ENCODE measurements around the gene FHIP2A. TPM values are rescaled to one million over a fixed set of nuclear protein-coding genes. Genes with fewer than 3 reads are reported as not detected.
"Not testable (repeated sequence)": the region's sequence is repeated elsewhere in the genome, so short reads cannot be mapped to it uniquely, and the experiment has no call there.

The FHIP2A gene
- total and polyA plus RNA-seq, 4 donors, result 26.8 to 46.4 (median 27.6) TPM

GRCh38 chr10:114783686-114784085 is 37.9 kb upstream of the FHIP2A start:
- no peak overlapping the region for H3K4me3 ChIP-seq (ENCODE audit: low read depth, low read length)
- H3K27ac ChIP-seq (ENCODE audit: low read depth, low read length), result no peak overlapping the region
- H3K9me3 ChIP-seq (ENCODE audit: control insufficient read depth, insufficient read depth, low read length), result no peaks in the 10 kb centered on the region
- WGBS (ENCODE audit: insufficient coverage), result 58% methylated on average over 7 of the region's 7 CpGs
- H3K27me3 ChIP-seq (ENCODE audit: control insufficient read depth, insufficient read depth, low read length), result no peaks in the 10 kb centered on the region
- H3K36me3 ChIP-seq (ENCODE audit: control insufficient read depth, insufficient read depth, low read length), result no peaks in the 10 kb centered on the region
- no peaks in the 10 kb centered on the region for H3K4me1 ChIP-seq (ENCODE audit: control insufficient read depth, insufficient read depth, low read length)
- no peak for DNase-seq (ENCODE audit: low read depth in 4 of 6, low spot score in 6 of 6)

GRCh38 chr10:114786492-114786891 is 35.1 kb upstream of the FHIP2A start:
- not testable (repeated sequence) for H3K4me1 ChIP-seq (ENCODE audit: control insufficient read depth, insufficient read depth, low read length); H3K9me3 ChIP-seq (ENCODE audit: control insufficient read depth, insufficient read depth, low read length); H3K27me3 ChIP-seq (ENCODE audit: control insufficient read depth, insufficient read depth, low read length); H3K4me3 ChIP-seq (ENCODE audit: low read depth, low read length); H3K27ac ChIP-seq (ENCODE audit: low read depth, low read length); H3K36me3 ChIP-seq (ENCODE audit: control insufficient read depth, insufficient read depth, low read length)
- 63% methylated on average over 6 of the region's 9 CpGs for WGBS (ENCODE audit: insufficient coverage)
- peak in 2 of 6 donors; percentile 60 to 78 for DNase-seq (ENCODE audit: low read depth in 4 of 6, low spot score in 6 of 6)

- not testable (repeated sequence) for H3K4me3 ChIP-seq (ENCODE audit: low read depth, low read length)
- WGBS (ENCODE audit: insufficient coverage), result 98% methylated on average over 9 of the region's 30 CpGs
These were observed 34.4 kb upstream of the FHIP2A start for GRCh38 chr10:114787131-114787530.

GRCh38 chr10:114791768-114792167 is 29.8 kb upstream of the FHIP2A start:
- Histone ChIP-seq H3K27ac (ENCODE audit: low read depth, low read length) (no peak overlapping the region), H3K4me3 (ENCODE audit: low read depth, low read length) (no peak overlapping the region), H3K27me3 (ENCODE audit: control insufficient read depth, insufficient read depth, low read length) (no peaks in the 10 kb centered on the region), H3K9me3 (ENCODE audit: control insufficient read depth, insufficient read depth, low read length) (no peaks in the 10 kb centered on the region), H3K4me1 (ENCODE audit: control insufficient read depth, insufficient read depth, low read length) (no peaks in the 10 kb centered on the region), H3K36me3 (ENCODE audit: control insufficient read depth, insufficient read depth, low read length) (no peaks in the 10 kb centered on the region)
- no peak for DNase-seq (ENCODE audit: low read depth in 4 of 6, low spot score in 6 of 6)
- WGBS (ENCODE audit: insufficient coverage), result 100% methylated on average over 2 of the region's 3 CpGs

More at GRCh38 chr10:114787131-114787530, 34.4 kb upstream of the FHIP2A start:
- not testable (repeated sequence) for H3K27ac ChIP-seq (ENCODE audit: low read depth, low read length); DNase-seq (ENCODE audit: low read depth in 4 of 6, low spot score in 6 of 6); H3K4me1 ChIP-seq (ENCODE audit: control insufficient read depth, insufficient read depth, low read length); H3K36me3 ChIP-seq (ENCODE audit: control insufficient read depth, insufficient read depth, low read length); H3K9me3 ChIP-seq (ENCODE audit: control insufficient read depth, insufficient read depth, low read length); H3K27me3 ChIP-seq (ENCODE audit: control insufficient read depth, insufficient read depth, low read length)

GRCh38 chr10:114795039-114795438 is 26.5 kb upstream of the FHIP2A start:
- DNase-seq (ENCODE audit: low read depth in 4 of 6, low spot score in 6 of 6), result peak in 2 of 6 donors; percentile 17 to 26
- Histone ChIP-seq H3K4me1 (ENCODE audit: control insufficient read depth, insufficient read depth, low read length) (no peaks in the 10 kb centered on the region), H3K4me3 (ENCODE audit: low read depth, low read length) (no peak overlapping the region), H3K9me3 (ENCODE audit: control insufficient read depth, insufficient read depth, low read length) (no peaks in the 10 kb centered on the region), H3K36me3 (ENCODE audit: control insufficient read depth, insufficient read depth, low read length) (no peaks in the 10 kb centered on the region), H3K27me3 (ENCODE audit: control insufficient read depth, insufficient read depth, low read length) (no peaks in the 10 kb centered on the region), H3K27ac (ENCODE audit: low read depth, low read length) (no peak overlapping the region)
- 77% methylated on average over 2 of the region's 3 CpGs for WGBS (ENCODE audit: insufficient coverage)

GRCh38 chr10:114800361-114800760 is 21.2 kb upstream of the FHIP2A start:
- no peak overlapping the region for H3K4me3 ChIP-seq (ENCODE audit: low read depth, low read length)
- H3K36me3 ChIP-seq (ENCODE audit: control insufficient read depth, insufficient read depth, low read length), result no peaks in the 10 kb centered on the region
- no peaks in the 10 kb centered on the region for H3K4me1 ChIP-seq (ENCODE audit: control insufficient read depth, insufficient read depth, low read length)
- no peaks in the 10 kb centered on the region for H3K9me3 ChIP-seq (ENCODE audit: control insufficient read depth, insufficient read depth, low read length)
- WGBS (ENCODE audit: insufficient coverage), result no CpG with 5 or more reads among the region's 1 CpG
- no peak overlapping the region for H3K27ac ChIP-seq (ENCODE audit: low read depth, low read length)
- no peak for DNase-seq (ENCODE audit: low read depth in 4 of 6, low spot score in 6 of 6)
- H3K27me3 ChIP-seq (ENCODE audit: control insufficient read depth, insufficient read depth, low read length), result no peaks in the 10 kb centered on the region

GRCh38 chr10:114801411-114801813 is 20.2 kb upstream of the FHIP2A start:
- no peaks in the 10 kb centered on the region for H3K4me1 ChIP-seq (ENCODE audit: control insufficient read depth, insufficient read depth, low read length)
- no peaks in the 10 kb centered on the region for H3K9me3 ChIP-seq (ENCODE audit: control insufficient read depth, insufficient read depth, low read length)
- no peak for DNase-seq (ENCODE audit: low read depth in 4 of 6, low spot score in 6 of 6)
- WGBS (ENCODE audit: insufficient coverage), result 61% methylated on average over 5 of the region's 5 CpGs
- no peak overlapping the region for H3K4me3 ChIP-seq (ENCODE audit: low read depth, low read length)
- no peak overlapping the region for H3K27ac ChIP-seq (ENCODE audit: low read depth, low read length)
- H3K36me3 ChIP-seq (ENCODE audit: control insufficient read depth, insufficient read depth, low read length), result no peaks in the 10 kb centered on the region
- no peaks in the 10 kb centered on the region for H3K27me3 ChIP-seq (ENCODE audit: control insufficient read depth, insufficient read depth, low read length)

- no peak overlapping the region for H3K4me3 ChIP-seq (ENCODE audit: low read depth, low read length)
- H3K9me3 ChIP-seq (ENCODE audit: control insufficient read depth, insufficient read depth, low read length), result no peaks in the 10 kb centered on the region
- H3K27me3 ChIP-seq (ENCODE audit: control insufficient read depth, insufficient read depth, low read length), result no peaks in the 10 kb centered on the region
- DNase-seq (ENCODE audit: low read depth in 4 of 6, low spot score in 6 of 6), result no peak
- no peak overlapping the region for H3K27ac ChIP-seq (ENCODE audit: low read depth, low read length)
- WGBS (ENCODE audit: insufficient coverage), result no CpG with 5 or more reads among the region's 3 CpGs
- H3K4me1 ChIP-seq (ENCODE audit: control insufficient read depth, insufficient read depth, low read length), result no peaks in the 10 kb centered on the region
- no peaks in the 10 kb centered on the region for H3K36me3 ChIP-seq (ENCODE audit: control insufficient read depth, insufficient read depth, low read length)
These were observed 19.4 kb upstream of the FHIP2A start for GRCh38 chr10:114802177-114802576.

GRCh38 chr10:114806562-114807391 is 14.8 kb upstream of the FHIP2A start:
- Histone ChIP-seq H3K27me3 (ENCODE audit: control insufficient read depth, insufficient read depth, low read length) (no peaks in the 10 kb centered on the region), H3K4me1 (ENCODE audit: control insufficient read depth, insufficient read depth, low read length) (no peaks in the 10 kb centered on the region), H3K4me3 (ENCODE audit: low read depth, low read length) (no peak overlapping the region), H3K27ac (ENCODE audit: low read depth, low read length) (no peak overlapping the region), H3K9me3 (ENCODE audit: control insufficient read depth, insufficient read depth, low read length) (no peaks in the 10 kb centered on the region), H3K36me3 (ENCODE audit: control insufficient read depth, insufficient read depth, low read length) (no peaks in the 10 kb centered on the region)
- DNase-seq (ENCODE audit: low read depth in 4 of 6, low spot score in 6 of 6), result no peak
- no CpG with 5 or more reads among the region's 3 CpGs for WGBS (ENCODE audit: insufficient coverage)

- Histone ChIP-seq H3K4me1 (ENCODE audit: control insufficient read depth, insufficient read depth, low read length) (no peaks in the 10 kb centered on the region), H3K27me3 (ENCODE audit: control insufficient read depth, insufficient read depth, low read length) (no peaks in the 10 kb centered on the region), H3K27ac (ENCODE audit: low read depth, low read length) (no peak overlapping the region), H3K36me3 (ENCODE audit: control insufficient read depth, insufficient read depth, low read length) (no peaks in the 10 kb centered on the region), H3K9me3 (ENCODE audit: control insufficient read depth, insufficient read depth, low read length) (no peaks in the 10 kb centered on the region), H3K4me3 (ENCODE audit: low read depth, low read length) (no peak overlapping the region)
- no peak for DNase-seq (ENCODE audit: low read depth in 4 of 6, low spot score in 6 of 6)
- no CpG with 5 or more reads among the region's 2 CpGs for WGBS (ENCODE audit: insufficient coverage)
These were observed 12.6 kb upstream of the FHIP2A start for GRCh38 chr10:114808982-114809381.
